Suprapubic skin (tissue), 4 donors: Measurements from ENCODE around the gene GMEB2. TPM values are rescaled to one million over a fixed set of nuclear protein-coding genes. Genes with fewer than 3 reads are reported as not detected.

Experiments used
- DNase-seq, 2 donors: peaks; one replicate each; pipeline ENCODE4 v3.0.0-alpha.2; 2019; ENCODE audit warnings: low spot score in 2 of 2
- H3K27ac ChIP-seq: fragments of 200-600 bp; sonication (generic); one replicate; pipeline ENCODE4 v1.5.1; 2019
- H3K27me3 ChIP-seq: fragments of 200-600 bp; sonication (generic); one replicate; pipeline ENCODE4 v1.5.1; 2019
- H3K36me3 ChIP-seq: fragments of 200-600 bp; sonication (generic); one replicate; pipeline ENCODE4 v1.5.1; 2019
- H3K4me1 ChIP-seq: fragments of 200-600 bp; sonication (generic); one replicate; pipeline ENCODE4 v1.5.1; 2019
- H3K4me3 ChIP-seq: fragments of 200-600 bp; sonication (generic); one replicate; pipeline ENCODE4 v1.5.1; 2019; ENCODE audit warnings: mild to moderate bottlenecking
- H3K9me3 ChIP-seq: fragments of 200-600 bp; sonication (generic); one replicate; pipeline ENCODE4 v1.5.1; 2019
- EP300 ChIP-seq: sonication (generic); formaldehyde crosslinking; IDR thresholded peaks from one replicate; pipeline ENCODE4 v1.6.1; 2017; ENCODE audit warnings: antibody characterized with exemption
- POLR2A ChIP-seq, 2 donors: fragments of 450-650 bp; IDR thresholded peaks; one replicate each; pipeline ENCODE4 v1.6.1; 2017; ENCODE audit warnings: antibody characterized with exemption in 2 of 2, mild to moderate bottlenecking in 2 of 2, moderate library complexity in 2 of 2
- POLR2AphosphoS5 ChIP-seq, 3 donors: sonication (generic); formaldehyde crosslinking; IDR thresholded peaks; one replicate each; pipeline ENCODE4 v1.6.1; 2017; ENCODE audit warnings: antibody characterized with exemption in 3 of 3
- WGBS: methylation state at CpG from one replicate; pipeline ENCODE4 v1.1.5; 2018; 5-methylcytosine and 5-hydroxymethylcytosine counted together
- total RNA-seq, 4 donors: library from RNA; depleted of rRNA; stranded (reverse); fragments of >200 nt; gene quantifications; one replicate each; pipeline ENCODE4 v1.1.0, GENCODE V29; 2016
- TF ChIP-seq, protein P1 (sequence below), 2 donors: fragments of 200-600 bp in 1 of 2; fragments of 450-650 bp in 1 of 2; sonication (generic) in 1 of 2; IDR thresholded peaks; one replicate each; pipeline ENCODE4 v1.5.1; 2016 to 2019; ENCODE audit warnings: antibody characterized with exemption in 2 of 2, mild to moderate bottlenecking in 1 of 2, moderate library complexity in 1 of 2

Gene GMEB2
- total RNA-seq, 4 donors from 2014 or later, result 15.5 to 18.5 (median 16.4) TPM

DNA sequence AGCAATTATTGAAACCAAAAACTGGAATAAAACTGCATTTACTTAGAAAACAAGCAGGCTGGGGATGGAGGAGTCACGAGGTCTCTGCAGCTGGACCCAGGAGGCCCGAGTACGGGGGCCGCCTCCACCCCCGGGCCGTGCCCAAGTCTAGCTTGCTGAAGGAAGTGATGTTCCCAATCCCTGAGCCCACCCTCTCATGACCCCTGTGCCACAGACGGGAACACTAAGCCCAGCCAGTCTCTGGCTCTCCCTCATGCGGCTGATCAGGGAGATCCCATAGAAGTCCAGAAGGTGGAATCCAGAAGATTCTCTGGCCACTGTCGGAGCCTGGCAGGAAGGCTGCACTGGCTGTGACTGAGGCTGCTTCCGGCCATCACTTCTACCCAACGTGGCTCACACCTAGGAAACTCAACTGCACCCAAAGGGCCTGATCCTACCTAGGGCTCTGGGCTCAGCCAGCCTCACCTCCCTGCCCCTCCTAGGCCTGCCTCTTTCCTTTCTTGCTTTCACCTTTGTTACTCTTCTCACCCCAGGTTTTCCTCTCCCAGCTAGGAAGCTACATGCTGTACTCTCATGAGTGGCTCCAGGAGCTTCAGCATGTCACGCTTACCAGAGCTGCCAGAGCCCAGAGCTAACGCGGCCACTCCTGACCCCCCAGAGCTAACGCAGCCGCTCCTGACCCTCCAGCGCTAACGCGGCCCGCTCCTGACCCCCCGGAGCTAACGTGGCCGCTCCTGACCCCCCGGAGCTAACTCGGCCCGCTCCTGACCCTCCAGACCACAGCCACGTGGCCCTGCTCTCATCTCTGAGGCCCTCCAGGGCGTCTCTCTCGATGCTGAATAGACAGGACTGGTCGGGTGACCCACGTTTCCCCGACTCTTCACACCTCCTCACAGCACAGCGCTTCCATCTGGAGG, 28.2 kb downstream of the GMEB2 start:
- Histone ChIP-seq H3K36me3 (peaks cover 57% of the 10 kb centered on the region), H3K27ac (no peak overlapping the region), H3K9me3 (no peaks in the 10 kb centered on the region), H3K4me3 (no peak overlapping the region), H3K4me1 (peaks cover 4% of the 10 kb centered on the region), H3K27me3 (no peaks in the 10 kb centered on the region)
- no peak for DNase-seq
- WGBS, result 89% methylated on average over 33 of the region's 33 CpGs
- TF ChIP-seq EP300 (no peak), POLR2AphosphoS5 (IDR thresholded peaks at IDR 0.05) (no peak), POLR2A (IDR thresholded peaks at IDR 0.05) (no peak)
- TF ChIP-seq, protein P1, sequence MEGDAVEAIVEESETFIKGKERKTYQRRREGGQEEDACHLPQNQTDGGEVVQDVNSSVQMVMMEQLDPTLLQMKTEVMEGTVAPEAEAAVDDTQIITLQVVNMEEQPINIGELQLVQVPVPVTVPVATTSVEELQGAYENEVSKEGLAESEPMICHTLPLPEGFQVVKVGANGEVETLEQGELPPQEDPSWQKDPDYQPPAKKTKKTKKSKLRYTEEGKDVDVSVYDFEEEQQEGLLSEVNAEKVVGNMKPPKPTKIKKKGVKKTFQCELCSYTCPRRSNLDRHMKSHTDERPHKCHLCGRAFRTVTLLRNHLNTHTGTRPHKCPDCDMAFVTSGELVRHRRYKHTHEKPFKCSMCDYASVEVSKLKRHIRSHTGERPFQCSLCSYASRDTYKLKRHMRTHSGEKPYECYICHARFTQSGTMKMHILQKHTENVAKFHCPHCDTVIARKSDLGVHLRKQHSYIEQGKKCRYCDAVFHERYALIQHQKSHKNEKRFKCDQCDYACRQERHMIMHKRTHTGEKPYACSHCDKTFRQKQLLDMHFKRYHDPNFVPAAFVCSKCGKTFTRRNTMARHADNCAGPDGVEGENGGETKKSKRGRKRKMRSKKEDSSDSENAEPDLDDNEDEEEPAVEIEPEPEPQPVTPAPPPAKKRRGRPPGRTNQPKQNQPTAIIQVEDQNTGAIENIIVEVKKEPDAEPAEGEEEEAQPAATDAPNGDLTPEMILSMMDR (IDR thresholded peaks at IDR 0.05), result no peak

DNA sequence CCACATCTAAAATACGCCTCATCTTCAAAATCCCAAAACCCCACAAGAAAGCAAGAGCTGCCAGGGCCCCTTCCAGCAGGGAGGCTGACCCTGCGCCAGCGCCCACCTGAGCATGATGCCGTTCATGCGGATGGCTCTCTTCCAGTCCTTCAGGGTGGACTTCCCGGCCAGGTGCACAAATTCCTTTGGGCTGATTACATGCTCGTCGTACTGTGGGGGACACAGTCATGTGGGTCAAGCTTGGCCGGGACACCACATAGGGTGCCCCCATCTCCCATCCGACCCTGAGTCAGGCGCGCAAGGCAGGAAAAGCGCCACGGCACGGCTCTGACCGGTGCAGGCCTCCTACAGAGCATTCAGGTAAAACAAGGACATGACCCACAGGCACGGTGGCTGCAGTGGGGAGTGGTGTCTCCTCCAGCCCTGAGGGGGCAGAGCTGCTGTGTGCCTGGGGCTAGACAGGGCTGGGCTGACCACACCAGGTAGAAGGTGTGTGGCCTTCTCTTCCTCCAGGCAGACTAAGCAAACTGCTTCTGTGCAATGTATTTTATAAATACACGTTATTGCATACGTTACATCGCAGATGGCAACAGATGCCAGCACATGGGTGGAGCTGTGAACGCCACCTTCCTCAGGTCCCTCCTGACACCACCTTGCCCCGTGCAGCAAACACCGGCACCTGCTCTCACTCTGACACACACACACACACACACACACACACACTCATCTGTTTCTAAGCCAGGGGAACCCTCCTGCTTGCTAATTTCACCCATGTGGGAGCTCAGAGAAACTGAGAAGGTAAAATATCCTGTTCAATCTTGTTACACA, 29.0 kb downstream of the GMEB2 start:
- H3K36me3 ChIP-seq, result peaks cover 62% of the 10 kb centered on the region
- TF ChIP-seq POLR2A (IDR thresholded peaks at IDR 0.05) (no peak), EP300 (no peak), POLR2AphosphoS5 (IDR thresholded peaks at IDR 0.05) (no peak)
- TF ChIP-seq, protein P1 (IDR thresholded peaks at IDR 0.05), result no peak

DNA sequence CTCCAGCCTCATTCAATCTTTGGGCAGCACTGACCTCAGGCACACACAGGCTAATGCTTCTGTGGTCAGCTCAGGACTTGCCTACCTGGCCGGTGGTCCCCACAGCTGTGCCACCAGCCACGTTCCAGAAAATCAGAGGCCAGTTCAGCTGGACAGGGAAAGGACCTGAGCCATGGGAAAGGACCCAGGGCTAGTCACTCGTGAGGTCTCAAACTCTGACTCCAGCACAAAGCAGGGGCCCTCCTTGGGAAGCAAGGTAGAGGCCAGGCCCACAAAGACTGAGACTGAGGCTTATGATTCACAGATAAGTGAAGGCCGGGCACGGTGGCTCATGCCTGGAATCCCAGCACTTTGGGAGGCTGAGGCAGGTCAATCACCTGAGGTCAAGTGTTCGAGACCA, 30.5 kb downstream of the GMEB2 start:
- Histone ChIP-seq H3K27me3 (no peaks in the 10 kb centered on the region), H3K27ac (no peak overlapping the region), H3K4me3 (no peak overlapping the region), H3K4me1 (peaks cover 4% of the 10 kb centered on the region), H3K36me3 (peaks cover 62% of the 10 kb centered on the region), H3K9me3 (no peaks in the 10 kb centered on the region)
- no peak for DNase-seq
- 96% methylated on average over 6 of the region's 6 CpGs for WGBS
- TF ChIP-seq POLR2AphosphoS5 (IDR thresholded peaks at IDR 0.05) (no peak), EP300 (no peak), POLR2A (IDR thresholded peaks at IDR 0.05) (no peak)
- TF ChIP-seq, protein P1 (IDR thresholded peaks at IDR 0.05), result no peak

More for the DNA sequence above, 29.0 kb downstream of the GMEB2 start:
- Histone ChIP-seq H3K4me3 (no peak overlapping the region), H3K9me3 (no peaks in the 10 kb centered on the region), H3K27me3 (no peaks in the 10 kb centered on the region), H3K27ac (no peak overlapping the region), H3K4me1 (peaks cover 4% of the 10 kb centered on the region)
- DNase-seq, result no peak
- 92% methylated on average over 20 of the region's 23 CpGs for WGBS

DNA sequence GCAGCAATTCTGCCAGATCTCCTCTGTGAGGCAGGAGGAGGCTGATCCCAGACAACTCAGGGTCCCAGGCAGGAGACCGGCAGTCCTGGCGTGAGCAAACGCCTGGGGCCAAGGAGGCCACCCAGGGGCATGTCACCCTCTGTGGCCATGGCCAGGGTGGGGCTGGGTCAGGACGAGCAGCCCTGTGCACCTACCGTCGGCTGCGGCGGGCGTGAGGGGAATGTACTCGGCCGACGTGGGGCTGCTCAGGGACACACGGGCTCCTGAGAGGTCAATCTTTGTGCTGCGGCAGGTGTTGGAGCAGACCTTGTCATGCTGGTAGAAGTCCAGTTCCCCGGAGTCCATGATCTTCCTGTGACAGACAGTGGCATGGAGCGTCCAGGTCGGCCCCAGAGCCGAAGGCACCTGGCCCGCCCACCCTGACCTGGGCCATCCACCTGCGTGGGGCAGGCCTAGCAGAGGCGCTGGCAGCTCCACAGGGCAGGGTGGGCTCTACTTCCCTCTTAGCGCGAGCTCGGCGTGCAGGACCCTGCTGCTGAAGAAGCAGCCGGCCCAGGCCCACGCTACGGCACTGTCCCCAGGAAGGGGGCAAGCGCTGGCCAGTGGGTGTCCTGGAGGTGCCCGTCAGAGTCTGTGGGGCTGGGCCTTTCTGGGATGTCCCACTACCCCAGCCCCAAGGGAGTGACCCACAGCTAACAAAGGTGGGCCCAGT, 31.3 kb downstream of the GMEB2 start:
- no peak overlapping the region for H3K27ac ChIP-seq
- H3K9me3 ChIP-seq, result no peaks in the 10 kb centered on the region
- WGBS, result 92% methylated on average over 5 of the region's 30 CpGs
- H3K36me3 ChIP-seq, result peaks cover 60% of the 10 kb centered on the region
- H3K4me1 ChIP-seq, result peaks cover 4% of the 10 kb centered on the region
- H3K4me3 ChIP-seq, result no peak overlapping the region
- no peaks in the 10 kb centered on the region for H3K27me3 ChIP-seq
- DNase-seq, result no peak
- TF ChIP-seq POLR2AphosphoS5 (IDR thresholded peaks at IDR 0.05) (no peak), POLR2A (IDR thresholded peaks at IDR 0.05) (no peak), EP300 (no peak)

DNA sequence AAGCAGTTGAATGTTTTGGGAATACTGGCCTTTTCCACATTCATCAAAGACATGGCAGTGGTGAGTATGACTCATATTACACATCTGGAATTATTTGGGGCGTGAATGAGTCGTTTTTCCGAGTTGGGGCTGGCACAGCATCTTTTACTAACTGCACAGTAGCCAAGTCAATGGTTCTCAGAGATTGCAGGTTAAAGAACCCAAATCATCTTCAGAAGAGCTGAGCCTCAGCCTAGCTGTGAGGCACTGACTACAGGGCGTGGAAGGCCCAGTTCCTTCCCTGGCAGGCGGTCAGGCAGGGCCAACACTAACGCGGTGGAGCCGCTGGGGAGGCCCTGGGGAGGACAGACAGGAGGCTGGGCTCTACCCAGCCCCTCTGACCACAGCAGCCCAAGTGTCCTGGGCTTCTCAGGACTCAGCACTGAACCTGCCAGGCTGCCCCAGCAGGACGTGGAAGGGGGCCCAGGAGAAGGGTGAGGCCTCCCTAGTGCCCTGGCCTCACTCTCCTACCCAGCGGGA, 32.8 kb downstream of the GMEB2 start:
- WGBS, result 45% methylated on average over 4 of the region's 10 CpGs
- no peak overlapping the region for H3K27ac ChIP-seq
- H3K36me3 ChIP-seq, result peaks cover 68% of the 10 kb centered on the region
- H3K27me3 ChIP-seq, result no peaks in the 10 kb centered on the region
- H3K4me3 ChIP-seq, result no peak overlapping the region
- no peak for TF ChIP-seq EP300
- TF ChIP-seq POLR2A (IDR thresholded peaks at IDR 0.05), result no peak
- TF ChIP-seq POLR2AphosphoS5 (IDR thresholded peaks at IDR 0.05), result no peak
- TF ChIP-seq, protein P1 (IDR thresholded peaks at IDR 0.05), result no peak
- no peak for DNase-seq
- H3K9me3 ChIP-seq, result no peaks in the 10 kb centered on the region
- peaks cover 4% of the 10 kb centered on the region for H3K4me1 ChIP-seq
